ENCODE results near the gene SETD7.

DNA sequence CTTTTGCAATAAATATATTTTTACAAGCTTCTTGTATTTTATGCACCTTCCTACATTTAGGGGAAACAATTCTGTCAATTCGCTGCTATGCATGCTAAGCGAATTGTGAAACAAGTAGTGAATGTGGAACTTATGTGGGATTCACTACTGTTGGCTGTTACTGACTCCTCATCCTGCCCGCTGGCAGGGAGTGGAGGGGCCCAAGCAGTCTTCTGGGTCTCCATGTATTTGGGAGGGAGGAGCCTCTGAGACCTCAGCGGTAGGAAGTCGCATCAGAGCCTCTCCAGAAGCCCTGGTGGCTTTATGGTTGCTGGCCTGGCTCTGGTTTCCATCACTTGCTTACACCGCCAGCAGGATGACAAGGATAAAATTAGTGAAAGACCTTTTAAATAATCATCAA, 3.7 kb upstream of the SETD7 start:
- TF ChIP-seq ZNF565 (CRISPR knock-in tag; conservative IDR thresholded peaks at IDR 0.05; ENCODE audit: low read depth) = no peak
- TF ChIP-seq ZFP3 (CRISPR knock-in tag; IDR thresholded peaks at IDR 0.05) = no peak
- no peak for TF ChIP-seq ZC3H10 (CRISPR knock-in tag; IDR thresholded peaks at IDR 0.05)
- no peak for TF ChIP-seq ZNF70 (CRISPR knock-in tag; IDR thresholded peaks at IDR 0.05)
- TF ChIP-seq SNAI2 (CRISPR knock-in tag; IDR thresholded peaks at IDR 0.05) = no peak
- no peak for TF ChIP-seq BACH2 (CRISPR knock-in tag; IDR thresholded peaks at IDR 0.05; ENCODE audit: borderline replicate concordance)
- no peak for TF ChIP-seq RARB (CRISPR knock-in tag; IDR thresholded peaks at IDR 0.05)
